ENCODE data around the gene MED9.

Gene MED9

DNA sequence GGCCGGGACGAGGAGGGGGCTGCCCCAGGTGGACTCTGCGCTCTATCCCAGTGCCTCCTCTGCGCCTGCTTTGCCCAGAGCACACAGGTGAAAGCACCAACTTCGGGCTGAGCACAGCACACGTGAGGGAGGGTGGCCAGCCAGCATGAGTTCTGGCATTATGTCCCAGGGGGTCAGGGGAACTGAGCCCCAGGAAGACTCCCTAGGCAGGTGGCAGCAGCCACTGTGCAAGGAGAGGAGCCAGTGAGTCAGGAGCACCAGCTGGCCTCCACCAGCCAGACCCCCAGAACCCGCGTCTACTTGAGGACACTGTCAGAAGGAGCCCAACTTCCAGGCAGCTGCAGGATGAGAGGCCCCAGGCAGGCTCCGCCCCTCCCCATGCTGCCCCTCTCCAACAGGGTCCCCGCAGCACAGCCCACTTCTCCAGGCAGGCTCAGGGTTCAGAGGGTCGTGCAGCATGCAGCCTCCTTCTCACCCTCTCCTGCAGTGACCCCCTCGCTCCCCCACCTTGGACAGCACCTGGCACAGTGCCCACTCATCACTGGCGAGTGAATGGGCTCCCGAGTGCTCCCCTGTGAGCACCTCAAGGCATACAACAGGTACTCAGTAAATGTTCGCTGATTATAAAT is 63.6 kb downstream of the MED9 start:
- DNase-seq = peak; percentile 20

DNA sequence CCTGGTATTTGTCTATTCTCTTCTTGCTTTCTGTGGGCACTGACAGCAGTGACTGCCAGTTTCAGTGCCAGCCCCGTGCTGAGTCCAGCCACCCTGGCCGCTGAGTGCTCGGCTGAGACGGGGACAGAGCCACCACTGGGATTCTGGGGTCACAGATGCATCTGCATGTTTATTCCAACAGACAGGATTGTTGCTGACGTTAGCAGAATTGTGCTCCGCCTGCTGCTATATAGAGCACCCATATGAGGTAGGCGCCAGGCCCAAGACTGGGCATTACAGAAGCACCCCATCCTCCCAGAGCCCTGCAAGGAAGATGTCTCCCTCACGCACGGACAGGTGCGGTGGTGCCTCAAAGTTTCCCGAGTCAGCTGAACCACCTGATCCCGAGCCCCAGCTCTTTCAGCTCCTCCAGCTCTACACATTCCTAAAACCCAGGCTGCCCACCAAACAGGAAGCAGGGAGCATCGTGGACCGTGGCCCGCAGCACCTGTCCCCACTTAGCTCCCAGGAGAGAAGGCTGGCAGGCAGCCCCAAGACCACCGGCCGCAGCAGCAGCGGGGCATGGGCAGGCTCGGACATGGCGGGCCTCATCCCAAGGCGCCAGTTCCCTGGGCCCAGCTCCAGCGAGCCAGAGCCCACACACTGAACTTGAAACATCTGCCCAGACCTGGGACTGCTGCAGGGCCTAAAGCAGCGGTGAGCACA is 64.3 kb downstream of the MED9 start:
- no peak for DNase-seq

DNA sequence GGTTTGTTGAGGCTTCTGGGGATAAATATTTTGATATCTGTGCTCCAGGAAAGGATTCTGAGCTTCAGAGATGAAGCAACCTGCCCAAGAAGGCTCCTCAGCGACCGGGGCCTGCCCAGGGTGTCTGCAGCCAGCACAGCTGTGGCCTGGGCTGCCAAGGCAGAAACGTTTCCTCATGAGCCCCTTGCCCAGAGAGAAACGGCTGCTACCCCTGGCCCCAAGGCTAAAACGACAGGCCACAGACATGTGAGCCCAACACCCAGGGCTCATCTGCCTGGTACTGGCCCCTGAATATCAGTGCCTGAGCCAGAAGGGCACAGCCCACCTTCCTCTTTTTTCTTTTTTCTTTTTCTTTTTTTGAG is 64.8 kb downstream of the MED9 start:
- DNase-seq = no peak

Data from DMS53 (cell line).